Measurements from ENCODE around the gene PRAMEF20. TPM values are rescaled to one million over a fixed set of nuclear protein-coding genes. Genes with fewer than 3 reads are reported as not detected.
"Not testable (repeated sequence)": the region's sequence is repeated elsewhere in the genome, so short reads cannot be mapped to it uniquely, and the experiment has no call there.

Gene PRAMEF20
- not detected for total RNA-seq

DNA sequence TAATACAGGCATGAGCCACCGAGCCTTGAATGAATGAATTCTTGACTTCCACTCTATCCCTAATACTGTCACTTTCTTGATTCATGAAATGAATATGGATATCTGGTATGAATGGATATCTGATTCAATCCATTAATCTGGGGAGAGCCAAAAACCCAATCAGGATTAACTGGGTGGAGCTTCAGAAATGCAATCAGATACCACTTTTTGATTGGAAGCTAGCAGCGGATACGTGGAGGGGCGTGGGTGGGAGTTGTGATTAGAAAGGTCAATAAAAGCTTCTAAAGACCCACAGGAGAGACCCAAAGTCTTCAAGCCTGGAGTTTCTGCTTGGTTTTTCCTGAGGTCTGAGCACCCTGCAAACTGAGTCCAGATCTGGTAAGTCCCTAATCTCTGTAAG, at the start of gene PRAMEF20:
Gene PRAMEF20, plus strand, starts transcription at position 301 of the 400 bp plus-strand sequence. CDS start 5,905 bp downstream, outside the sequence.
- H3K9me3 ChIP-seq; ATAC-seq (ENCODE audit: low FRiP score in 2 of 2); H3K27ac ChIP-seq; H3K4me1 ChIP-seq; H3K4me3 ChIP-seq; DNase-seq; H3K36me3 ChIP-seq; H3K27me3 ChIP-seq: not testable (repeated sequence)
- 60 to 81% methylated on average over 4 of the region's 4 CpGs for WGBS, 2 donors

DNA sequence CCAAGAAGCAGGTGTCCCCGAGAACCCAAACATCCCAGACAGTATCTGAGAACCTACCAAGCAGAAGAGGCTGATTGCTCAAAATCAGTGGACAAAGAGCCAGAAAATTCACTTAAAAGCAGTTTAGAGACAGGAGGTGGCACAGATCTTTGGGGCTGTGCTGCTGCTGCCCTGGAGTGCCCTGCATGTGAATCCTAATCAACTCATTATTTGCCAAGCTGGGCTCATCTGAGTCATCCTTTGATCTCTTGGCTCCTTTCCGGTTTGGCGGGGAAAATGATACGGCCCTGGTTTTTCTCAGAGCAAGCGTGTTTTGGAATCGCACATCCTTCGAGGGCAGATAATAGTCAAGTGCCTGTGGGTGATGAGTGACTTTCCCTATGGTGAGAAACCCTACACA, 47.9 kb upstream of the PRAMEF20 start:
- H3K4me1 ChIP-seq; H3K27ac ChIP-seq; DNase-seq; H3K9me3 ChIP-seq; ATAC-seq (ENCODE audit: low FRiP score in 2 of 2); H3K27me3 ChIP-seq; H3K36me3 ChIP-seq; H3K4me3 ChIP-seq: not testable (repeated sequence)
- 63 to 80% methylated on average over 1 of the region's 7 CpGs for WGBS, 2 donors

DNA sequence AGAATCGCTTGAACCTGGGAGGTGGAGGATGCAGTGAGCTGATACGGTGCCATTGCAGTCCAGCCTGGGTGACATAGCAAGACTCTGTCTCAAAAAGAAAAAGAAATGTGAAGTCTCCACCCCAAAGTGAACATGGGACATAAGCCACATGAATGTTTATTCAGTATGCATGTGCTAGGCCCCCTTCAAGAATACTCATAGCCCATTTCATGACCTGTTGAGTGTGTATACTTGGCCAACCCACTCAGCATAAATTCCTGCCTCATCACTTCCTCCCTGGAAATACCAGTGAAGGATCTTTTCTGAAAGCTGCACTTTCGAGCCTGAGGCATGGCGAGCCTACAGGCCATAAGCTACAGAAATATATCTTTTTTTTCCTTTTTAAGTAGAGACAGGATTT, 45.3 kb upstream of the PRAMEF20 start:
- DNase-seq, H3K4me1 ChIP-seq, H3K27ac ChIP-seq, H3K27me3 ChIP-seq, H3K4me3 ChIP-seq, H3K36me3 ChIP-seq, H3K9me3 ChIP-seq: not testable (repeated sequence)
- peak in 1 of 2 donors; percentile 43 for ATAC-seq (ENCODE audit: low FRiP score in 2 of 2)
- WGBS, 2 donors, result 58 to 68% methylated on average over 2 to 3 of the region's 4 CpGs

DNA sequence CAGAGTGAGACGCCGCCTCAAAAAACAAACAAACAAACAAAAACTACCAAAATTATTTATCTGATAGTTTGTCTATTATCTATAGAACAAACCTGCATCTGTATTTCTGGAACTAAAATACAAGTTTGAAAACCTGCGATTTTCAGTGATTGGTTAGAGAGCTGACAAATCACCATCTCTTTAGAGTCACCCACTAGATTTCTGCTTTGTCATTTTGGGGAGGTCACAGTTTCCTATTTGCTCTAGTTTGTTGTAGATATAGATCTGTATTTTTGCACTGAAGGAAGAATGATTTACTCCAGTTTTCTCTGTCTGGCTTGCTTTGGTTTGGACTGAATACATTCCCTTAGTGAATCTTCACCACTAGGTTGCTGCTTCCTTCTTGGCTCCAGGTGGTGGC, 43.7 kb upstream of the PRAMEF20 start:
- not testable (repeated sequence) for H3K36me3 ChIP-seq; ATAC-seq (ENCODE audit: low FRiP score in 2 of 2); H3K27ac ChIP-seq; H3K27me3 ChIP-seq; H3K4me1 ChIP-seq; DNase-seq; H3K9me3 ChIP-seq; H3K4me3 ChIP-seq
- WGBS, 2 donors, result 82 to 83% methylated on average over 3 of the region's 3 CpGs

DNA sequence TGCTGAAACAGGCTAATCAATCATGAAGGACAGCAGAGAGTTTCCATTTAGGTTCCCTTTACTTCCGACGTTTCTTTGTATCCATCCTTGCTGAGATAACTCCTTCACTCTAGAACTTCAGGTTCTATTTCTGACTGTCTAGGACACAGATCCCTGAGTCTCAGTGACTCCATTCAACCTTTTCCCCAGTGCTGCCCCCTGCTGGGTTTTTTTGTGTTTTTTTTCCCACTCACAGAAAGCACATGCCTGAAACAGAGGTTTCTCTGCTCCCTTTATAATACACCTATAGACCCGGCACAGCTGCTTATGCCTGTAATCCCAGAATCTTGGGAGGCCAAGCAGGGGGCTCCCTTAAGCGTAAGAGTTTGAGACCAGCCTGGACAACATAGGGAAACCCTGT, 41.7 kb upstream of the PRAMEF20 start:
- not testable (repeated sequence) for ATAC-seq (ENCODE audit: low FRiP score in 2 of 2)

DNA sequence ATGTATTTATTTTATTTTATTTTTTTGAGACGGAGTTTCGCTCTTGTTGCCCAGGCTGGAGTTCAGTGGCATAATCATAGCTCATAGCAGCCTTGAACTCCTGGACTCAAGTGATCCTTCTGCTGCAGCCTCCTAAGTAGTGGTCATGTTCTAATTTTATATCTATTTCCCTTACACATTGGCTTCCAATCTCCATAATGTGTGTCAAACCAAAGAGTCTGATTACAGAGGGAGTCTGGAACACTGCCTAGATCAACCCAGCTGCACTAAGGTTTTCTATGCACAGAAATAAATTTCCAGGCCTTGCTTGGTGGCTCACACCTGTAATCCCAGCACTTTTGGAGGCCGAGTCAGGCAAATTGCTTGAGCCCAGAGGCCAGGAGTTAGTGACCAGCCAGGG, 31.3 kb upstream of the PRAMEF20 start:
- DNase-seq; H3K9me3 ChIP-seq; H3K27ac ChIP-seq; H3K36me3 ChIP-seq; ATAC-seq (ENCODE audit: low FRiP score in 2 of 2); H3K4me1 ChIP-seq; H3K4me3 ChIP-seq; H3K27me3 ChIP-seq: not testable (repeated sequence)
- 89 to 96% methylated on average over 2 to 3 of the region's 3 CpGs for WGBS, 2 donors

More for the DNA sequence above, 41.7 kb upstream of the PRAMEF20 start:
- H3K4me1 ChIP-seq, H3K27ac ChIP-seq, H3K4me3 ChIP-seq, H3K36me3 ChIP-seq, H3K9me3 ChIP-seq, DNase-seq, H3K27me3 ChIP-seq: not testable (repeated sequence)
- WGBS, 2 donors, result 78 to 80% methylated on average over 4 of the region's 4 CpGs

DNA sequence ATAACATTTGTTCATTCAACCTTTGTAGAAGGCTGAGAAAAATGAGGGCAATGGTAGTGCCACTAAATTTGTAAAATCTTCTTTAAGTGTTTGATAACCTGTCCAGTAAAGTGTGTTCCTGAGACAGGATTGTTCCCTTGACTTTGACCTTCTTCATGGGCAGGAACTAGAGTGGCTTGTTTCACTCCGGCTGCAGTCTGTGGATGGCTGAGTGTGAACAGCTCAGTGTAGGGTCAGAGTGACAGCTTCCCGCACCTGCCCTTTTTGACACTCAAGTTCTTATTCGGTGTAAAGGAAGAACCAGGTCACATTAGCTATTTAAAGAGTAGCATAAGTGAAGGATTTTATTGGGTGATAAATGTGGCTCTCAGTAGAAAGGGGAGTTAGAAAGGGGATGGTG, 29.9 kb upstream of the PRAMEF20 start:
- 77 to 86% methylated on average over 3 of the region's 3 CpGs for WGBS, 2 donors
- not testable (repeated sequence) for H3K4me3 ChIP-seq; H3K9me3 ChIP-seq; H3K27me3 ChIP-seq; H3K36me3 ChIP-seq; H3K4me1 ChIP-seq; H3K27ac ChIP-seq; DNase-seq; ATAC-seq (ENCODE audit: low FRiP score in 2 of 2)

DNA sequence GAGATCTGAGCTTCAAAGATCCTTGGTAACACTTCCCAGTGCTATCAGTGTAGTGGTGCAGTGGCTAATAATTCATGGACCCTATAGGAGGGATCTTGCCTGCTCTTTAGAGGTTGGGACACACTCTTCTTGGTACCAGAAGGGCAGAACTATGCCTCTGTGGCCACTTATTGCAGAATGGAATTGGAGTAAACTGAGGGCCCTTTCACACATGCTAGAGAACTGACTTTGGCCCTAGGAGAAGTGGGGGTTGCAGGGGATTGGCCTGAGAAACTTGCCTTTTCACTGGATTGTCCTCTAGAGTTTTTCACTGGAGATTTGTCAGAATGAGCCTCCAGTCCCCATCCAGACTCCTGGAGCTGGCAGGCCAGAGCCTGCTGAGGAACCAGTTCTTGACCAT, 20.9 kb upstream of the PRAMEF20 start, which contains the start of gene PRAMEF17:
Gene PRAMEF17, plus strand, starts transcription at position 301 of the 400 bp plus-strand sequence. Its CDS starts 26 bp downstream, at position 327.
- ATAC-seq (ENCODE audit: low FRiP score in 2 of 2); H3K4me3 ChIP-seq; H3K9me3 ChIP-seq; DNase-seq; H3K27me3 ChIP-seq; H3K36me3 ChIP-seq; H3K27ac ChIP-seq; H3K4me1 ChIP-seq: not testable (repeated sequence)

DNA sequence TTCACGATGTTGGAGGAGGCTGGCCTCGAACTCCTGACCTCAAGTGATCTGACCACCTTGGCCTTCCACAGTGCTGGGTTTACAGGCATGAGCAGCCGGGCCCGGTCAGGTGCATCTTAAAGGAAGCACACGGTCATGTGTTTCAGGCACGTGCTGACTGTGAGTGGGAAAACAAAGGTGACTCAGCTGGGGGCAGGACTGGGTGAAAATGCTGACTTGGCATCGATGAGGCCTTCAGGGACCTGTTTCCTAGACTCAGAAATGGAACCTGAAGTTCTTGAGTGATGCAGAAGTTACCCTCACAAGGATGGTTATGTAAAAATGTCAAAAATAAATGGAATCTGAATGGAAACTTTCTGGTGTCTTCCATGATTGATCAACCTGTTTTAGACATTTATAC, 17.2 kb upstream of the PRAMEF20 start:
- H3K9me3 ChIP-seq; H3K4me1 ChIP-seq; H3K27ac ChIP-seq; ATAC-seq (ENCODE audit: low FRiP score in 2 of 2); H3K36me3 ChIP-seq; H3K4me3 ChIP-seq; DNase-seq; H3K27me3 ChIP-seq: not testable (repeated sequence)
- 74 to 80% methylated on average over 7 of the region's 7 CpGs for WGBS, 2 donors

DNA sequence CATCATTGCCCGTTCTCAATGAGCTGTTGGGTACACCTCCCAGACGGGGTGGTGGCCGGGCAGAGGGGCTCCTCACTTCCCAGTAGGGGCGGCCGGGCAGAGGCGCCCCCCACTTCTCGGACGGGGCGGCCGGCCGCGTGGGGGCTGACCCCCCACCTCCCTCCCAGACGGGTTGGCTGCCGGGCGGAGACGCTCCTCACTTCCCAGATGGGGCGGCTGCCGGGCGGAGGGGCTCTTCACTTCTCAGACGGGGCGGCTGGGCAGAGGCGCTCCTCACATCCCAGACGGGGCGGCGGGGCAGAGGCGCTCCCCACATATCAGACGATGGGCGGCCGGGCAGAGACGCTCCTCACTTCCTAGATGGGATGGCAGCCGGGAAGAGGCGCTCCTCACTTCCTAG, 15.5 kb upstream of the PRAMEF20 start:
- not testable (repeated sequence) for ATAC-seq (ENCODE audit: low FRiP score in 2 of 2); H3K4me1 ChIP-seq; H3K4me3 ChIP-seq; H3K27me3 ChIP-seq; H3K36me3 ChIP-seq; H3K9me3 ChIP-seq; H3K27ac ChIP-seq
- 96 to 98% methylated on average over 13 to 29 of the region's 32 CpGs for WGBS, 2 donors
- DNase-seq, result peak in 1 of 2 donors; percentile 68

DNA sequence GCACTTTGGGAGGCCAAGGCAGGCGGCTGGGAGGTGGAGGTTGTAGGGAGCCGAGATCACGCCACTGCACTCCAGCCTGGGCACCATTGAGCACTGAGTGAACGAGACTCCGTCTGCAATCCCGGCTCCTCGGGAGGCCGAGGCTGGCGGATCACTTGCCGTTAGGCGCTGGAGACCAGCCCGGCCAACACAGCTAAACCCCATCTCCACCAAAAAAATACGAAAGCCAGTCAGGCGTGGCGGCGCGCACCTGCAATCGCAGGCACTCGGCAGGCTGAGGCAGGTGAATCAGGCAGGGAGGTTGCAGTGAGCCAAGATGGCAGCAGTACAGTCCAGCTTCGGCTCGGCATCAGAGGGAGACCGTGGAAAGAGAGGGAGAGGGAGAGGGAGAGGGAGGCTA, 14.9 kb upstream of the PRAMEF20 start:
- H3K4me1 ChIP-seq; ATAC-seq (ENCODE audit: low FRiP score in 2 of 2); H3K9me3 ChIP-seq; H3K36me3 ChIP-seq; H3K27ac ChIP-seq; H3K4me3 ChIP-seq; H3K27me3 ChIP-seq: not testable (repeated sequence)
- peak in 1 of 2 donors; percentile 65 for DNase-seq
- WGBS, 2 donors, result 97 to 98% methylated on average over 16 to 17 of the region's 22 CpGs
